HepG2 (cell line): ENCODE data around the gene RRAS. TPM values are rescaled to one million over a fixed set of nuclear protein-coding genes. Genes with fewer than 3 reads are reported as not detected.

Experiments used
- ATRX ChIP-seq: sonication (generic); formaldehyde crosslinking; IDR thresholded peaks from 2 replicates; pipeline ENCODE4 v1.4.0; 2020; ENCODE audit warnings: missing genetic modification reagents, borderline replicate concordance
- BHLHE40 ChIP-seq: IDR thresholded peaks from 2 replicates; pipeline ENCODE4 v1.6.1; 2011; ENCODE audit warnings: low read length, improper control_type of control experiment
- GPN1 ChIP-seq: sonication (generic); formaldehyde crosslinking; IDR thresholded peaks from 2 replicates; pipeline ENCODE4 v1.5.1; 2020; ENCODE audit warnings: missing genetic modification reagents, borderline replicate concordance
- KDM6A ChIP-seq: IDR thresholded peaks from 2 replicates; pipeline ENCODE4 v1.6.1; 2016; ENCODE audit warnings: low read depth
- MTF1 ChIP-seq: sonication (generic); formaldehyde crosslinking; IDR thresholded peaks from 2 replicates; pipeline ENCODE4 v1.5.0; 2020; ENCODE audit warnings: missing genetic modification reagents
- MYC ChIP-seq: sonication (generic); formaldehyde crosslinking; IDR thresholded peaks from 2 replicates; pipeline ENCODE4 v1.9.0; 2021; ENCODE audit warnings: missing genetic modification reagents, borderline replicate concordance
- PAX8 ChIP-seq: sonication (generic); formaldehyde crosslinking; IDR thresholded peaks from 2 replicates; pipeline ENCODE4 v1.8.0; 2022; ENCODE audit warnings: mild to moderate bottlenecking, missing genetic modification reagents, borderline replicate concordance
- PLRG1 ChIP-seq: fragments of 450-650 bp; conservative IDR thresholded peaks from 2 replicates; pipeline ENCODE4 v1.6.1; 2016
- POLR2AphosphoS2 ChIP-seq: IDR thresholded peaks from 2 replicates; pipeline ENCODE4 v1.6.1; 2011; ENCODE audit warnings: low read depth, low read length, improper control_type of control experiment
- POLR2AphosphoS5 ChIP-seq: IDR thresholded peaks from 2 replicates; pipeline ENCODE4 v1.6.1; 2012; ENCODE audit warnings: low read depth, low read length
- SNAPC2 ChIP-seq: sonication (generic); formaldehyde crosslinking; IDR thresholded peaks from 2 replicates; pipeline ENCODE4 v1.8.1; 2022; ENCODE audit warnings: mild to moderate bottlenecking, missing genetic modification reagents
- STAT5B ChIP-seq: sonication (generic); formaldehyde crosslinking; IDR thresholded peaks from 2 replicates; pipeline ENCODE4 v1.4.0; 2020; ENCODE audit warnings: missing genetic modification reagents
- ZFAT ChIP-seq: sonication (generic); formaldehyde crosslinking; conservative IDR thresholded peaks from 2 replicates; pipeline ENCODE4 v1.8.1; 2023; ENCODE audit warnings: missing genetic modification reagents, inconsistent platforms
- ZNF232 ChIP-seq: sonication (generic); formaldehyde crosslinking; IDR thresholded peaks from 2 replicates; pipeline ENCODE4 v1.4.0; 2020; ENCODE audit warnings: missing genetic modification reagents, borderline replicate concordance
- ZNF547 ChIP-seq: sonication (generic); formaldehyde crosslinking; IDR thresholded peaks from 2 replicates; pipeline ENCODE4 v1.5.1; 2020; ENCODE audit warnings: mild to moderate bottlenecking, missing genetic modification reagents
- polyA plus RNA-seq, 8 experiments: library from polyadenylated mRNA; depleted of rRNA in 3 of 8; stranded (reverse) in 7 of 8; unstranded in 1 of 8; fragments of >200 nt; fragmentation: Illumina TruSeq in 4 of 8; extraction: Trizol in 4 of 8; gene quantifications; 2 replicates each; pipeline versions ENCODE4 v1.2.1 to v1.2.3, GENCODE V29; 2011 to 2016; ENCODE audit warnings: low read depth in 4 of 8, missing spikeins in 1 of 8, mixed read lengths in 1 of 8; ENCODE audit not compliant: insufficient read depth in 1 of 8
- total RNA-seq, 5 experiments: library from RNA; depleted of rRNA; stranded (reverse); fragments of >200 nt; fragmentation: Illumina TruSeq; extraction: Trizol; gene quantifications; 2 replicates each; pipeline ENCODE4 v1.2.3, GENCODE V29; 2016; ENCODE audit warnings: low read depth in 1 of 5
- TF ChIP-seq, protein P1 (sequence below): sonication (generic); formaldehyde crosslinking; IDR thresholded peaks from 2 replicates; pipeline ENCODE4 v1.4.0; 2020; ENCODE audit warnings: missing genetic modification reagents, mild to moderate bottlenecking, borderline replicate concordance
- TF ChIP-seq, protein P2 (sequence below): sonication (generic); formaldehyde crosslinking; IDR thresholded peaks from 2 replicates; pipeline ENCODE4 v1.4.0; 2020; ENCODE audit warnings: mild to moderate bottlenecking, missing genetic modification reagents
- TF ChIP-seq, protein P3 (sequence below): sonication (generic); formaldehyde crosslinking; IDR thresholded peaks from 2 replicates; pipeline ENCODE4 v1.4.0; 2020; ENCODE audit warnings: missing genetic modification reagents

Gene RRAS
- total and polyA plus RNA-seq, 2 of the 13 experiments (the other 11 are each of a cell fraction or from before 2014, with no cell fraction given): 1.5 to 12.0 TPM

DNA sequence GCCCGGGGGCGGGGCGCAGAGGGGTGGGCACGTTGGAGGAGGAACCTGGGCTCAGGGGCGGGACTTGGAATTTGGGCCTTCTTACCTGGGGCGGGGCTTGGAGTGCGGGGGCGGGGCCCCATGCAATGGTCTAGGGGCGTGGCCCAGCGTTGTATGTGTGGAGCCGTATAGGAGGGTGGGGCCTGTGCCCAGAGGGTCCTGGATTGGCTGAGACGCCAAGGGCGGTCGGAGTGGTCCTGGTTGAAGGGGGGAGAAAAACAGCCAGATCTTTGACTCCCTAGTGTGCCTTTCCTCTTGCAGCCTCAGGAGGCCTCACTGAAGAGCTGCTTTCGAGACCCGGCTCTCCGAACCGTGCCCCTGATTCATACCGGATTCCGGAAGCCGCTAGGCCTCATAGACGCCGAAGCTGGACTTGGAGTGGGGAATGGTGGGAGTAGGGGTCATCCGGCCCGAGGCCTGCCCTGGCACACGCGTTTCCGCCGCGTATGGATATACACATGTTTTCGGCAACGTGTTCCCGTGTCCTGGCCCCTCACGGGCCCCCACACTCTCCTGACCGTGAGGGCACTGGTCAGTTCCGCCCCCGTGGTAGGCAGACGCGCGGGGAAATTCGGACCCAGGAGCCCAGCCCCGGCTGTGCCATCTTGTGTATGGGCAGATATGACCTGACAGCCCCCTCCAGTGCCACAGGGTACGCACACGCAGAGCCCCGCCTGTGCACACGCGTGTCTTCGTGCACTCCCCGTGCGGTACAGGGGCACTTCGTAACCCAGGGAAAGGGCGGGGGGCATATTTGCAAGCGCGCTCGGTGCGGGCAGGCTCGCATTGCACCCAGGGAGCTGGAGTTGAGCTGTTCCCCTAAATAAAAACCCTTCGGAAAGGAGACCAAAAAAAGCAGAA, 49.6 kb downstream of the RRAS start (continued):
- TF ChIP-seq STAT5B (CRISPR knock-in tag): peak; percentile 76; the same call in 1 of the 2 replicates
- TF ChIP-seq, protein P1, sequence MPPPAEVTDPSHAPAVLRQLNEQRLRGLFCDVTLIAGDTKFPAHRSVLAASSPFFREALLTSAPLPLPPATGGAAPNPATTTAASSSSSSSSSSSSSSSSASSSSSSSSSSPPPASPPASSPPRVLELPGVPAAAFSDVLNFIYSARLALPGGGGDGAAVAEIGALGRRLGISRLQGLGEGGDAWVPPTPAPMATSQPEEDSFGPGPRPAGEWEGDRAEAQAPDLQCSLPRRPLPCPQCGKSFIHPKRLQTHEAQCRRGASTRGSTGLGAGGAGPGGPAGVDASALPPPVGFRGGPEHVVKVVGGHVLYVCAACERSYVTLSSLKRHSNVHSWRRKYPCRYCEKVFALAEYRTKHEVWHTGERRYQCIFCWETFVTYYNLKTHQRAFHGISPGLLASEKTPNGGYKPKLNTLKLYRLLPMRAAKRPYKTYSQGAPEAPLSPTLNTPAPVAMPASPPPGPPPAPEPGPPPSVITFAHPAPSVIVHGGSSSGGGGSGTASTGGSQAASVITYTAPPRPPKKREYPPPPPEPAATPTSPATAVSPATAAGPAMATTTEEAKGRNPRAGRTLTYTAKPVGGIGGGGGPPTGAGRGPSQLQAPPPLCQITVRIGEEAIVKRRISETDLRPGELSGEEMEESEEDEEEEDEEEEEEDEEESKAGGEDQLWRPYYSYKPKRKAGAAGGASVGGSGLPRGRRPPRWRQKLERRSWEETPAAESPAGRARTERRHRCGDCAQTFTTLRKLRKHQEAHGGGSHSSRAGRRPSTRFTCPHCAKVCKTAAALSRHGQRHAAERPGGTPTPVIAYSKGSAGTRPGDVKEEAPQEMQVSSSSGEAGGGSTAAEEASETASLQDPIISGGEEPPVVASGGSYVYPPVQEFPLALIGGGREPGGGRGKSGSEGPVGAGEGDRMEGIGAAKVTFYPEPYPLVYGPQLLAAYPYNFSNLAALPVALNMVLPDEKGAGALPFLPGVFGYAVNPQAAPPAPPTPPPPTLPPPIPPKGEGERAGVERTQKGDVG: no peak
- TF ChIP-seq MTF1 (CRISPR knock-in tag): no peak
- peak; percentile 70; the same call in 1 of the 2 replicates for TF ChIP-seq MYC
- TF ChIP-seq, protein P2, sequence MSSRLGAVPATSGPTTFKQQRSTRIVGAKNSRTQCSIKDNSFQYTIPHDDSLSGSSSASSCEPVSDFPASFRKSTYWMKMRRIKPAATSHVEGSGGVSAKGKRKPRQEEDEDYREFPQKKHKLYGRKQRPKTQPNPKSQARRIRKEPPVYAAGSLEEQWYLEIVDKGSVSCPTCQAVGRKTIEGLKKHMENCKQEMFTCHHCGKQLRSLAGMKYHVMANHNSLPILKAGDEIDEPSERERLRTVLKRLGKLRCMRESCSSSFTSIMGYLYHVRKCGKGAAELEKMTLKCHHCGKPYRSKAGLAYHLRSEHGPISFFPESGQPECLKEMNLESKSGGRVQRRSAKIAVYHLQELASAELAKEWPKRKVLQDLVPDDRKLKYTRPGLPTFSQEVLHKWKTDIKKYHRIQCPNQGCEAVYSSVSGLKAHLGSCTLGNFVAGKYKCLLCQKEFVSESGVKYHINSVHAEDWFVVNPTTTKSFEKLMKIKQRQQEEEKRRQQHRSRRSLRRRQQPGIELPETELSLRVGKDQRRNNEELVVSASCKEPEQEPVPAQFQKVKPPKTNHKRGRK (CRISPR knock-in tag): no peak
- TF ChIP-seq KDM6A (CRISPR knock-in tag): no peak
- TF ChIP-seq SNAPC2 (CRISPR knock-in tag): peak; percentile 72; the same call in 1 of the 2 replicates
- no peak for TF ChIP-seq PAX8
- no peak for TF ChIP-seq ZFAT (CRISPR knock-in tag)
- no peak for TF ChIP-seq PLRG1
- TF ChIP-seq ZNF547 (CRISPR knock-in tag): peak; percentile 71; the same call in 1 of the 2 replicates
- TF ChIP-seq POLR2AphosphoS2: no peak
- no peak for TF ChIP-seq BHLHE40
- TF ChIP-seq POLR2AphosphoS5: peak; percentile 98
- no peak for TF ChIP-seq ATRX (CRISPR knock-in tag)
- TF ChIP-seq ZNF232 (CRISPR knock-in tag): no peak
- TF ChIP-seq, protein P3, sequence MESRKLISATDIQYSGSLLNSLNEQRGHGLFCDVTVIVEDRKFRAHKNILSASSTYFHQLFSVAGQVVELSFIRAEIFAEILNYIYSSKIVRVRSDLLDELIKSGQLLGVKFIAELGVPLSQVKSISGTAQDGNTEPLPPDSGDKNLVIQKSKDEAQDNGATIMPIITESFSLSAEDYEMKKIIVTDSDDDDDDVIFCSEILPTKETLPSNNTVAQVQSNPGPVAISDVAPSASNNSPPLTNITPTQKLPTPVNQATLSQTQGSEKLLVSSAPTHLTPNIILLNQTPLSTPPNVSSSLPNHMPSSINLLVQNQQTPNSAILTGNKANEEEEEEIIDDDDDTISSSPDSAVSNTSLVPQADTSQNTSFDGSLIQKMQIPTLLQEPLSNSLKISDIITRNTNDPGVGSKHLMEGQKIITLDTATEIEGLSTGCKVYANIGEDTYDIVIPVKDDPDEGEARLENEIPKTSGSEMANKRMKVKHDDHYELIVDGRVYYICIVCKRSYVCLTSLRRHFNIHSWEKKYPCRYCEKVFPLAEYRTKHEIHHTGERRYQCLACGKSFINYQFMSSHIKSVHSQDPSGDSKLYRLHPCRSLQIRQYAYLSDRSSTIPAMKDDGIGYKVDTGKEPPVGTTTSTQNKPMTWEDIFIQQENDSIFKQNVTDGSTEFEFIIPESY (CRISPR knock-in tag): 0 out of 2 replicates have a peak, but pooled peaks have one; percentile 34
- no peak for TF ChIP-seq GPN1 (CRISPR knock-in tag)
